Ascending aorta (tissue), 2 donors: ENCODE data around the gene PRRT3. TPM values are rescaled to one million over a fixed set of nuclear protein-coding genes. Genes with fewer than 3 reads are reported as not detected.

Source experiments
- DNase-seq, 2 donors: peaks; one replicate each; pipeline ENCODE4 v3.0.0-alpha.2; 2019; ENCODE audit warnings: low spot score in 2 of 2
- H3K27ac ChIP-seq, 2 donors: fragments of 200-600 bp; sonication (generic); one replicate each; pipeline ENCODE4 v1.5.1; 2016 to 2017; ENCODE audit warnings: mild to moderate bottlenecking in 1 of 2
- H3K27me3 ChIP-seq: fragments of 200-600 bp; sonication (generic); one replicate; pipeline ENCODE4 v1.5.1; 2017
- H3K36me3 ChIP-seq, 2 donors: fragments of 200-600 bp; sonication (generic); one replicate each; pipeline ENCODE4 v1.5.1; 2016
- H3K4me1 ChIP-seq, 2 donors: fragments of 200-600 bp; sonication (generic); one replicate each; pipeline ENCODE4 v1.5.1; 2016 to 2017; ENCODE audit warnings: mild to moderate bottlenecking in 1 of 2
- H3K4me3 ChIP-seq, 2 donors: fragments of 200-600 bp; sonication (generic); one replicate each; pipeline ENCODE4 v1.5.1; 2016 to 2017; ENCODE audit warnings: mild to moderate bottlenecking in 1 of 2
- H3K9me3 ChIP-seq, 2 donors: fragments of 200-600 bp; sonication (generic); one replicate each; pipeline ENCODE4 v1.5.1; 2016
- CTCF ChIP-seq, 3 experiments: fragments of 200-600 bp in 2 of 3; fragments of 450-650 bp in 1 of 3; sonication (generic) in 2 of 3; IDR thresholded peaks; one replicate each; pipeline ENCODE4 v1.5.1; 2016 to 2019; ENCODE audit warnings: antibody characterized with exemption in 3 of 3, mild to moderate bottlenecking in 1 of 3, moderate library complexity in 1 of 3
- intact Hi-C: fragments of 100-400 bp; cut with DNase I; formaldehyde crosslinking; loops from one replicate; pipeline ENCODE4 v1.15.1; 2023
- total RNA-seq: library from RNA; depleted of rRNA; stranded (reverse); fragments of >200 nt; gene quantifications from one replicate; pipeline ENCODE4 v1.1.0, GENCODE V29; 2016

PRRT3 gene
- total RNA-seq, 1 donor from 2014 or later = 1.1 TPM

GRCh38 chr3:9951126-9951525, 1.1 kb downstream of the PRRT3 start:
- no peak for DNase-seq
- Histone ChIP-seq H3K4me3 (no peak overlapping the region), H3K4me1 (peaks cover 5 to 16% of the 10 kb centered on the region in 2 donors), H3K9me3 (no peaks in the 10 kb centered on the region), H3K27me3 (no peaks in the 10 kb centered on the region), H3K36me3 (no peaks in the 10 kb centered on the region), H3K27ac (no peak overlapping the region)
- TF ChIP-seq CTCF (IDR thresholded peaks at IDR 0.05) = no peak
- intact Hi-C loops = no loop called here

GRCh38 chr3:9949626-9950025, 2.6 kb downstream of the PRRT3 start:
- DNase-seq = no peak
- intact Hi-C loops = no loop called here

GRCh38 chr3:9949115-9949514, 3.1 kb downstream of the PRRT3 start:
- intact Hi-C loops = no loop called here
- no peak for DNase-seq
- no peak for TF ChIP-seq CTCF (IDR thresholded peaks at IDR 0.05)

More at GRCh38 chr3:9949626-9950025, 2.6 kb downstream of the PRRT3 start:
- Histone ChIP-seq H3K27me3 (no peaks in the 10 kb centered on the region), H3K4me3 (no peak overlapping the region), H3K36me3 (no peaks in the 10 kb centered on the region), H3K4me1 (peaks cover 5 to 16% of the 10 kb centered on the region in 2 donors), H3K27ac (no peak overlapping the region), H3K9me3 (no peaks in the 10 kb centered on the region)
- TF ChIP-seq CTCF (IDR thresholded peaks at IDR 0.05) = no peak

GRCh38 chr3:9948586-9948985, 3.6 kb downstream of the PRRT3 start:
- Histone ChIP-seq H3K27me3 (no peaks in the 10 kb centered on the region), H3K36me3 (peaks cover 0 to 3% of the 10 kb centered on the region in 2 donors), H3K9me3 (no peaks in the 10 kb centered on the region), H3K4me3 (no peak overlapping the region), H3K4me1 (peaks cover 5 to 16% of the 10 kb centered on the region in 2 donors), H3K27ac (no peak overlapping the region)
- DNase-seq = no peak
- intact Hi-C loops = no loop called here
- TF ChIP-seq CTCF (IDR thresholded peaks at IDR 0.05) = no peak

More at GRCh38 chr3:9949115-9949514, 3.1 kb downstream of the PRRT3 start:
- H3K27ac ChIP-seq = no peak overlapping the region
- H3K36me3 ChIP-seq = peaks cover 0 to under 1% of the 10 kb centered on the region in 2 donors
- peaks cover 5 to 16% of the 10 kb centered on the region in 2 donors for H3K4me1 ChIP-seq
- H3K27me3 ChIP-seq = no peaks in the 10 kb centered on the region
- no peak overlapping the region for H3K4me3 ChIP-seq
- H3K9me3 ChIP-seq = no peaks in the 10 kb centered on the region

GRCh38 chr3:9947025-9947995, 4.9 kb downstream of the PRRT3 start:
- H3K27ac ChIP-seq = peak overlapping the region; percentile 71 to 81
- TF ChIP-seq CTCF (IDR thresholded peaks at IDR 0.05) = peak; percentile 56 to 74 (median 61)
- intact Hi-C loops = loop anchor here (1.0 to 2.0 kb wide), 4 partner anchors 29 to 167 kb away; partner anchors contain the start of genes ARPC4, BRK1 and TADA3
- H3K4me1 ChIP-seq = peaks cover 5 to 15% of the 10 kb centered on the region in 2 donors
- no peaks in the 10 kb centered on the region for H3K9me3 ChIP-seq
- peak in 1 of 2 donors; percentile 88 for DNase-seq
- peaks cover 6 to 9% of the 10 kb centered on the region in 2 donors for H3K36me3 ChIP-seq
- no peaks in the 10 kb centered on the region for H3K27me3 ChIP-seq
- H3K4me3 ChIP-seq = peak overlapping the region; percentile 76 to 80
